NCI-H187 (cell line): ENCODE results near the gene CEP162.
"Not testable (repeated sequence)": the region's sequence is repeated elsewhere in the genome, so short reads cannot be mapped to it uniquely, and the experiment has no call there.

Source experiments
- DNase-seq, 2 experiments: peaks; one replicate each; lab custom pipeline; 2025; lab: John Stamatoyannopoulos, UW

Gene CEP162

GRCh38 chr6:84156306-84156705 lies 71.1 kb downstream of the CEP162 start:
- no peak for DNase-seq

GRCh38 chr6:84151669-84152068 lies 75.8 kb downstream of the CEP162 start:
- no peak for DNase-seq

DNA sequence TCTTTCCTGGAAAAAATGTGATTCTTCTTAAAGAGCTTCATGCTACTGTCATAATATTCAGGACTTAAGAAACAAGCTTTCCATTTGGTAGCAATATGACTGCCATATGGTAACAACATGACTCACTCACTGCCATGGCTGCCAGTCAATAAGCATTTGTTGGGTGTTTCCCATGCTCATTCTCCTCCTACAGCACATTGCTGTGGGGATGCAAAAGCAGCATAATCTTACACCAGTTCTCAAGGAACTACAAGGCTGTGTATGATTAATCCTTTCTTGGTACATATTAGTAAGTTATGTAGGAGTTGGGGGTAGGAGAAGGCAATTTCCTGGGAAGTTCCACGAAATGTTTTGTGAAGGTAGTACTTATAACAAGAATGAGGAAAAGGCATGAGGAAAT lies 76.7 kb downstream of the CEP162 start:
- no peak for DNase-seq

GRCh38 chr6:84141521-84141920 lies 85.9 kb downstream of the CEP162 start:
- DNase-seq: no peak

DNA sequence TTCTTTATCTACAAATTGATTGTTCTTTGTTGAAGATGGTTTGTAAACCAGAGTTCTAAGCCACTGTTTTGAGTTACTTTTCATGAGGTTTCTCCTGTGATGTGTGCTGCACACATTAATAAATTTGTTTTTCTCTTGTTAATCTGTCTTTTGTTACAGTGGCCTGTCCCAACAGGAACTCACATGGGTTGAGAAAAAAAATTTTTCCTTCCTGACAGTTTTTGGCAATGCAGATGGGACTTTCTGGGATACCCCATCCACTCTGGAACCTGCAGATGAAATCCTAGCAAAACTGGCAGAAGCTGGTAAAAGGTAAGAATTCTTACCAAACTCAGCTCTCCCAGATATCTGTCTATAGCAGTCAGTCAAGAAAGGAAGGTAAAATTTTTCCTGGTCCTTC lies 88.1 kb downstream of the CEP162 start:
- DNase-seq: no peak

DNA sequence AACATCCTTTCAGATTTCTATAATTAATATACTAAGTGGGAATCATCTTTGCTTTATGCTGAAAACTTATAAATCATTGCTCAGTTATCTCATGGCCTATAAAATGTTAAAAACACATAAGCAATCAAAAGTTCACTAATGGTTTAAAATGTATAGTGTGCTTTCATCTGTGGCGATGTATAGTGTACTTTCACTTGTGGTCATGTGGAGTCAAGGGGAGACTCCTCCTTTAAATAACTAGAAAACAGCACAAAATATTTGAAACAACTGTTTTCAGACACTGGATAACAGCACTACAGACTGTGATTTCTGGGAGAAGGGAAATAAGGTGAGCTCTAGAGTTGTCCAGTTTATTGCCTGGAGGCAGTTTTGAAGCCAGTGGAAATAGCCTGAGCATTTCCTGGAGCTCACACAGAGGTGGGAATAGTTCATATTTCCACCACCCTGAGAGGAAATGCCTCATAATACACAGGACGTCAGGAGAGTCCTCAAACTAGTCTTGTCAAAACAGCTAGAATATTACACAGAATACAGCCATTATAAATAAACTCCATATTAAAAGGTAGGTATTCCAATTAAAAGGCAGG lies 89.4 kb downstream of the CEP162 start:
- DNase-seq: no peak

GRCh38 chr6:84137051-84137375 lies 90.4 kb downstream of the CEP162 start:
- DNase-seq: no peak

- no peak for DNase-seq
Measured at GRCh38 chr6:84136364-84137050, 90.9 kb downstream of the CEP162 start.

DNA sequence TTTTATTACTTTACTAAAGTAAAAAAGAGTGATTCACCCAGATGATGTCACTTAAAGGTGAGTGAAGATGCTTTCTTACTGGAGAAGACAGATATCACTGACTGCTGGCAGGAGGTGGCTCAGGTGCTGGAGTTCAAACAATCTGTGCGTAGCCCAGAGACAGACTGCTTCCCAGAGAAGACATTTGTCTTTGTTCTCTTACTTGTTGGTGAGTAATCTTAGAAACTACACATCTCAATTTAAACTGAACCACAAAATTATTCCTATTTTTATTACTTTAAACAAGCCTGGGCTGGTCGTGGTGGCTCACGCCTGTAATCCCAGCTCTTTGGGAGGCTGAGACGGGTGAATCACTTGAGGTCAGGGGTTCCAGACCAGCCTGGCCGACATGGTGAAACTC lies 92.2 kb downstream of the CEP162 start:
- no peak for DNase-seq

DNA sequence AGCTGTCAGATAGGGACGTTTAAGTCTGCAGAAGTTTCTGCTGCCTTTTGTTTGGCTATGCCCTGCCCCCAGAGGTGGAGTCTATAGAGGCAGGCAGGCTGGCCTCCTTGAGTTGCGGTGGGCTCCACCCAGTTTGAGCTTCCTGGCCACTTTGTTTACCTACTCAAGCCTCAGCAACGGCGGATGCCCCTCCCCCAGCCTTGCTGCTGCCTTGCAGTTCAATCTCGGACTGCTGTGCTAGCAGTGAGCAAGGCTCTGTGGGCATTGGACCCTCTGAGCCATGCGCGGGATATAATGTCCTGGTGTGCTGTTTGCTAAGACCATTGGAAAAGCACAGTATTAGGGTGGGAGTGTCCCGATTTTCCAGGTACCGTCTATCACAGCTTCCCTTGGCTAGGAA lies 94.1 kb downstream of the CEP162 start:
- DNase-seq: not testable (repeated sequence)

DNA sequence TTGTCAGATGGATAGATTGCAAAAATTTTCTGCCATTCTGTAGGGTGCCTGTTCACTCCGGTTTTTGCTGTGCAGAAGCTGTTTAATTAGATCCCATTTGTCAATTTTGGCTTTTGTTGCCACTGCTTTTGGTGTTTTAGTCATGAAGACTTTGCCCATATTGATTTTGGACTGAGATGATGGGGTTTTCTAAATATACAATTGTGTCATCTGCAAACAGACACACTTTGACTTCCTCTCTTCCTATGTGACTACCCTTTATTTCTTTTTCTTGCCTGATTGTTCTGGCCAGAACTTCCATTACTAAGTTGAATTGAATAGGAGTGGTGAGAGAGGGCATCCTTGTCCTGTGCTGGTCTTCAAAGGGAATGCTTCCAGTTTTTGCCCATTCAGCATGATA lies 97.9 kb downstream of the CEP162 start:
- DNase-seq: not testable (repeated sequence)

DNA sequence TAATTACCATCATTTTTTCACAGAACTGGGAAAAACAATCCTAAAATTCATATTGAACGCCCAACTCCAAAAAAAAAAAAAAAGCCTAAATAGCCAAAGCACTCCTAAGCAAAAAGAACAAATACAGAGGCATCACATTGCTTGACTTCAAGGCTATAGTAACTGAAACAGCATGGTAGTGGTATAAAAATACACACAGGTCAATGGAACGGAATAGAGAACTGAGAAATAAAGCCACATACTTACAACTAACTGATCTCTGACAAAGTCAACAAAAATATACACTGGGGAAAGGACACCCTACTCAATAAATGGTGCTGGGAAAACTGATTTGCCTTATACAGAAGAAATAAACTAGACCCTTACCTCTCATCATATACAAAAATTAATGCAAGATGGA lies 104.3 kb downstream of the CEP162 start:
- DNase-seq: no peak

GRCh38 chr6:84119277-84119676 lies 108.2 kb downstream of the CEP162 start:
- no peak for DNase-seq

DNA sequence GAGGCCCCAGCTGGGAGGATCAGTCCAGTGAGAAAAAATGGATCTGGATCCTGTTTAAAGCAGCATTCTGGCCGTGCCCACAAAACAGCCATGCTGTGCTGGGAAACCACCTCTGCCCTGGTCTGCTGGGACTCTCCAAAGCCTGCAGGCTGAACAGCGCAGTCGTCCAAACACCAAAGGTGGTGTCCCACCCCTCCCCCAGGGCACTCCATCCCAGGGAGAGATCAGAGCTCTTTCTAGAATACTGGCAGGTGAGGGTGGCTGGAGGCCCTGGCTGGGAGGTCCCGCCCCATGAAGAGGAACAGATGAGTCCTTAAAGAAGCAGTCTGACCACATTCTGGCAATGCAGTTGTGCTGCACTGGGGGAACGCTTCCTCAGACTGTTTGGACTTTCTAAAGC lies 109.3 kb downstream of the CEP162 start:
- no peak for DNase-seq

DNA sequence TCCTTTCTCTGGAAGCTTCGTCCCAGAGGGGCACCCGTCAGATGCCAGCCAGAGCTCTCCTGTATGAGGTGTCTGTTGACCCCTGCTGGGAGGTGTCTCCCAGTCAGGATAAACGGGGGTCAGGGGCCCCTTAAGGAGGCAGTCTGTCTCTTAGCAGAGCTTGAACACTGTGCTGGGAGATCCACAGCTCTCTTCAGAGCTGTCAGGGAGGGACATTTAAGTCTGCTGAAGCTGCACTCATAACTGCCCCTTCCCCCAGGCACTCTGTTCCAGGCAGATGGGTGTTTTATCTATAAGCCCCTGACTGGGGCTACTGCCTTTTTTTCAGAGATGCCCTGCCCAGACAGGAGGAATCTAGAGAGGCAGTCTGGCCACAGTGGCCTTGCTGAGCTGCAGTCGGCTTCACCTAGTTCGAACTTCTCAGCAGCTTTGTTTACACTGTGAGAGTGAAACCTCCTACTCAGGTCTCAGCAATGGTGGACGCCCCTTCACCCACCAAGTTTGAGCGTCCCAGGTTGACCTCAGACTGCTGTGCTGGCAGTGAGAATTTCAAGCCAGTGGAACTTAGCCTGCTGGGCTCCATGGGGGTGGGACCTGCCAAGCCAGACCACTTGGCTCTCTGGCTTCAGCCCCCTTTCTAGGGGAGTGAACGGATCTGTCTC lies 112.4 kb downstream of the CEP162 start:
- DNase-seq: not testable (repeated sequence)

GRCh38 chr6:84111351-84111750 lies 116.1 kb downstream of the CEP162 start:
- not testable (repeated sequence) for DNase-seq

- no peak for DNase-seq
Measured at GRCh38 chr6:84107495-84107894, 119.9 kb downstream of the CEP162 start.

DNA sequence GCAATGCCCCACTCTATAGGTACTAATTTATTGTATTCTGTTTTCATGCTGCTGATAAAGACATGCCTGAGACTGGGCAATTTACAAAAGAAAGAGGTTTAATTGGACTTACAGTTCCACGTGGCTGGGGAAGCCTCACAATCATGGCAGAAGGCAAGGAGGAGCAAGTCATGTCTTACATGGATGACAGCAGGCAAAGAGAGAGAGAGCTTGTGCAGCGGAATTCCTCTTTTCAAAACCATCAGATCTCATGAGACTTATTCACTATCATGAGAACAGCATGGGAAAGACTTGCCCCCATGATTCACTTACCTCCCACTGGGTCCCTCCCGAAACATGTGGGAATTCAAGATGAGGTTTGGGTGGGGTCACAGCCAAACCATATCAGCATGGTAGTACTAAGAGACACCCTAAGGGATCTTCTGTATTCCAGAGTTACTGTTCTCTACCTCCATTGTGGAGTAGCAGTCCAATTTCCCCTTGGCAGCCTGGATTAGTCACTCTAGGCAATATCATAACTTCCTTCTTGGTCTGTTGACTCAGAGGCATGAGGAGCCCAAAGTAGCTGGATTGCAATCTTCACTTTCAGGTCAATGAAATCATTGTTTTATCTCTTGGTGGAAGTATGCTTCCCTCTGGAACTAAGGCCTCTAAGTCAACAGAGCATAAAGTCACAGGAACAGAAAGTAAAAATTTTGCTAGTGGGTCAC lies 122.1 kb downstream of the CEP162 start:
- DNase-seq: not testable (repeated sequence)

DNA sequence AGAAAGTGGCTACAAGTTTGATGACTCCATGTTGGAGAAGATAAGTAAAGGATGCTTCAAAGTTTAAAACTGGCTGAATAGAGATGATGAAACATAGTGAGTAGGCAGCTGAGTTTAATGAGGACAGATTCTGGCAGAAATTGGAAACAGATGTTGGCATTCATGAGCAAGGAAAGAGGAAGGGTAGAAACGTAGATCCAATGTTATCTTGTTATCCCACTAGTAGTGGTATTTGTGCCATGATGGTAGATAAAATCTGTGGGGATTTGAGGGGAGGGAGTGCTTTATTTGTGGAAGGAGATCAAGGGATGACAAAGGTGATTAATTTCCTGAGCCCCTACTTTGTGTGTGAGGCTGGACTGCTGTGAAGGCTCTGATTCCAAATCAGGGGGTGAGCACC lies 124.4 kb downstream of the CEP162 start:
- DNase-seq: no peak

- DNase-seq: no peak
Measured at GRCh38 chr6:84095156-84095555, 132.3 kb downstream of the CEP162 start.

DNA sequence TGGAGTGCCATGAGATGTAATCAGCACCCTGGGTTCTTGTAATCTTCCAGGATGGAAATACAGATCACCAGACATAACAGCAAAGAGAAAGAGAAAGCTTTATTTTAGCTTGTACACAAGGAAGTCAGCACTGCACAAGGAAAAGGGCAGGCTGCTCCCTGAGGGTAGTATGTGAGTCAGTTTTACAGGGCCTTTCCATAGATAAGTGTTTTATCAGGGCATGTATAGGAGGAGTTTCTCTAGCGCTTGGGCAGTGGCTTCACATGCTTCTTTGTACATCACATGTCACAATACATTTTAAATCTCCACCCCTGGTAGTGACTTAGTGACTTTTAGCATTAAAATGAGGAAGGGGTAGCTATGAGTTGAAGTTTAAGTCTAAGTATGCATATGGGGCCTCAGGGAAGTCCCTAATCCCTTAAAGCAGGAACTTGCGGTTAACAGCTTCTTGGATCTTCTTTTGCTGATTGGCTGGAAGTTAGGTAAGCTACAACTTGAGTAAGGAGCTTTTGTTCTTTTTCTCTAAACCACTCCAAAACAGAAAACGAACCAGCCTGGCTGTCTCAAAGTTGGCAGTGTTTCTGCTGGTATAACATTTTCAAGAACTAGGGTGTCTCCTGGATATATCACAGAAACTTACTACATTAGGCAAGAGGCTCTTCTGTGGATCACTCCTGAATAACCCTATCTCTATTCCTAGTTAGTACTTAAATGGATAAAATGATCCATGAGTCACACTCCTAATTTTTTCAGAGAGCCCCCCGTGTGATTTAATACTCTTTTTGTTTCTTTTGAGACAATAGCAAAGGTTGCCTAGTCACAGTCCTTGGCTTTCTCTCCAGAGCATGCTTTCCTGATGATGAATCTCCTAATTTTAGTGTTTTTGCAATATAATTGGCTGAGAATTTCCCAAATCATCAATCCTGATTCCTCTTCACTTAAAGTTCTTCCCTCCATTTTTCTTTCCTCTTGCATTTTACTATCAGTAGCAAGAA lies 133.7 kb downstream of the CEP162 start:
- DNase-seq: no peak

GRCh38 chr6:84089552-84089951 lies 137.9 kb downstream of the CEP162 start:
- DNase-seq: no peak
